AG04450 (cell line): ENCODE results near the gene ANKRD6. TPM values are rescaled to one million over a fixed set of nuclear protein-coding genes. Genes with fewer than 3 reads are reported as not detected.

Source experiments
- CTCF ChIA-PET: fragments of 300-600, 350-600 bp; formaldehyde crosslinking; extraction: SDS; loops from one replicate; lab custom pipeline; 2022; ENCODE audit warnings: antibody characterized with exemption, inconsistent platforms; lab: Charles Lee
- POLR2A ChIA-PET: fragments of 350-600 bp; formaldehyde crosslinking; extraction: SDS; loops from one replicate; lab custom pipeline; 2021; ENCODE audit warnings: antibody characterized with exemption, inconsistent platforms; lab: Yijun Ruan, JAX
- DNase-seq: peaks from one replicate; pipeline ENCODE4 v3.0.0-alpha.2; 2011; ENCODE audit warnings: low read depth, low spot score
- H3K27ac ChIP-seq: one replicate; pipeline ENCODE4 v1.5.1; 2012; ENCODE audit warnings: low read depth, low read length, control low read depth
- H3K27me3 ChIP-seq: one replicate; pipeline ENCODE4 v1.6.0; 2012; ENCODE audit warnings: low read length; ENCODE audit not compliant: control insufficient read depth, insufficient read depth
- H3K4me3 ChIP-seq: 2 replicates; pipeline ENCODE4 v1.5.1; 2011; ENCODE audit warnings: mild to moderate bottlenecking, low read depth, low read length, control low read depth
- H3K9me3 ChIP-seq: 2 replicates; pipeline ENCODE4 v1.5.1; 2012; ENCODE audit warnings: low read length; ENCODE audit not compliant: control insufficient read depth, insufficient read depth
- polyA plus RNA-seq: library from polyadenylated mRNA; depleted of rRNA; stranded (reverse); fragments of >200 nt; gene quantifications from 2 replicates; pipeline ENCODE4 v1.2.3, GENCODE V29; 2011
- TF ChIP-seq, protein P1 (sequence below): IDR thresholded peaks from 2 replicates; pipeline ENCODE4 v1.5.1; 2011; ENCODE audit warnings: low read depth, low read length, control low read depth, inconsistent platforms

The ANKRD6 gene
- polyA plus RNA-seq, 1 experiment: 0.10 TPM

DNA sequence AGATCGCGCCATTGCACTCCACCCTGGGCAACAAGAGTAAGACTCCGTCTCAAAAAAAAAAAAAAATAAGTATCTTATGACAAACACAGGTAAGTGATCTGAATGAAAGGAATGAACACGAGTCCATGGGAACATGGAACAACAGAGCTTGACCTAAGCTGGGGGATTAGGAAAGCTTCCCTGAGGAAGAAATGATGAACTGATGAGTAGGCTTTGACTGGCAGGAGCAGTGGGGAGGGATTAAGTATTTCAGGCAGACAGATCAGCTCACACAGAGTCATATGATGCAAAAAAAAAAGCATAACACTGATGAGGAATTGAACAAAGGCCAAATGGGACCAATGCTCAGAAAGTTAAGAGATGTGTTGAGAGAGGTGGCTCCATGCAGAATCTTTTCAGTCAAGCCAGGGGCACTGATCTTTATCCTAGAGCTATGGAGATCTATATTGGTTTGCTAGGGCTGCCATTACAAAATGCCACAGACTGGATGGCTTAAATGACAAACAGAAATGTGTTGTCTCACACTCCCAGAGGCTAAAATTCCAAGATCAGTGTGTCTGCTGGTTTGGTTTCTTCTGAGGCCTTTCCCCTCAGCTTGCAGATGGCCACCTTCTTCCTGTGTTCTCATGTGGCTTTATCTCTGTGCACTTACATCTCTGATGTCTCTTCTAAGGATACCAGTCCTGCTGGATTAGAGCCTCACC, 85.6 kb downstream of the ANKRD6 start:
- Histone ChIP-seq H3K9me3 (no peaks in the 10 kb centered on the region), H3K4me3 (no peak overlapping the region), H3K27ac (no peak overlapping the region), H3K27me3 (no peaks in the 10 kb centered on the region)
- POLR2A ChIA-PET: no interaction called here
- TF ChIP-seq, protein P1, sequence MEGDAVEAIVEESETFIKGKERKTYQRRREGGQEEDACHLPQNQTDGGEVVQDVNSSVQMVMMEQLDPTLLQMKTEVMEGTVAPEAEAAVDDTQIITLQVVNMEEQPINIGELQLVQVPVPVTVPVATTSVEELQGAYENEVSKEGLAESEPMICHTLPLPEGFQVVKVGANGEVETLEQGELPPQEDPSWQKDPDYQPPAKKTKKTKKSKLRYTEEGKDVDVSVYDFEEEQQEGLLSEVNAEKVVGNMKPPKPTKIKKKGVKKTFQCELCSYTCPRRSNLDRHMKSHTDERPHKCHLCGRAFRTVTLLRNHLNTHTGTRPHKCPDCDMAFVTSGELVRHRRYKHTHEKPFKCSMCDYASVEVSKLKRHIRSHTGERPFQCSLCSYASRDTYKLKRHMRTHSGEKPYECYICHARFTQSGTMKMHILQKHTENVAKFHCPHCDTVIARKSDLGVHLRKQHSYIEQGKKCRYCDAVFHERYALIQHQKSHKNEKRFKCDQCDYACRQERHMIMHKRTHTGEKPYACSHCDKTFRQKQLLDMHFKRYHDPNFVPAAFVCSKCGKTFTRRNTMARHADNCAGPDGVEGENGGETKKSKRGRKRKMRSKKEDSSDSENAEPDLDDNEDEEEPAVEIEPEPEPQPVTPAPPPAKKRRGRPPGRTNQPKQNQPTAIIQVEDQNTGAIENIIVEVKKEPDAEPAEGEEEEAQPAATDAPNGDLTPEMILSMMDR: no peak
- CTCF ChIA-PET: no interaction called here
- no peak for DNase-seq

GRCh38 chr6:89520736-89521135, 87.8 kb downstream of the ANKRD6 start:
- Histone ChIP-seq H3K4me3 (no peak overlapping the region), H3K27me3 (no peaks in the 10 kb centered on the region), H3K9me3 (no peaks in the 10 kb centered on the region), H3K27ac (no peak overlapping the region)
- POLR2A ChIA-PET: no interaction called here
- TF ChIP-seq, protein P1: no peak
- no peak for DNase-seq
- CTCF ChIA-PET: interaction anchor here (0.7 to 1.3 kb wide), 2 partner anchors 13 to 149 kb away, joined by 3 to 4 read pairs; no protein-coding TSS in a partner anchor

- DNase-seq: no peak
- TF ChIP-seq, protein P1: no peak
- Histone ChIP-seq H3K27me3 (no peaks in the 10 kb centered on the region), H3K9me3 (no peaks in the 10 kb centered on the region), H3K4me3 (no peak overlapping the region), H3K27ac (no peak overlapping the region)
- ChIA-PET CTCF (no interaction called here), POLR2A (no interaction called here)
Observed at GRCh38 chr6:89522778-89523177, 89.8 kb downstream of the ANKRD6 start.

DNA sequence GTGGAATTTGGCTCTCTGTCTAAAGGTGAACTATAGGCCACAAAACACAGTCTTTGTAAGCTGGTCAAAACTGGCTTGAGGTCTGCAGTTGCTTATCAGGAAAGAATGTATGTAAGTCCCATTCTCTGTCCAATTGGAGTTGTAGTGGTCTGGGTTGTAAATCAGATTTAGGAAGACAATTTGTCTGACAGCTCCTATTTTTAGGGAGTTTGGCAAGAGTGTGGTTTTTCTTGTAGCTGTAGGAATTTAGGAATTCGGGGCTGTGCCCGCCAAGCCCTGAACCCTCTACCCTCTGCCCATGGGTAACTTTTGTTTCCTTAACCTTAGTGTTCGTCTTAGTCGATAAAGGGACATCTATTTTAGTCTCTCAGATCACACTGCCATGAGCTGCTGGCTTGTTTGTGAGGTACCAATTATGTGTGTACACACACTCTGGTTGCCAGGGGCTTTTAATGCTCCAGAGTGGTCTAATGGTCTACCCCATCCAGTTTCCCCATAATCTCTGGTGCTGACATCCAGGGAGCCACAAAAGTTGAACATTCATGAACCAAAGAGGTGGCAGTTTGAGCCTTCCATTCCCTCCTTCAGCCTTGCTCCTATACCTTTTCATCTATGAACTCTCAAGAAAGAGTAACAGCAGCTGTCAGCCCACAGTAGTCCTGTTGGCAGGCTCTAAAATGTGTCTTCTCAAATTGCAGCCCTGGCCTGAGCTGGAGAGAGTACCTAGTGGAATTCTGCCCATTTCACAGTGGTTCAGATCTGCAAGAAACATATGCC, 93.0 kb downstream of the ANKRD6 start:
- ChIA-PET CTCF (no interaction called here), POLR2A (no interaction called here)
- H3K27me3 ChIP-seq: no peaks in the 10 kb centered on the region
- no peaks in the 10 kb centered on the region for H3K9me3 ChIP-seq
- TF ChIP-seq, protein P1: no peak
- DNase-seq: no peak
- no peak overlapping the region for H3K4me3 ChIP-seq
- no peak overlapping the region for H3K27ac ChIP-seq

DNA sequence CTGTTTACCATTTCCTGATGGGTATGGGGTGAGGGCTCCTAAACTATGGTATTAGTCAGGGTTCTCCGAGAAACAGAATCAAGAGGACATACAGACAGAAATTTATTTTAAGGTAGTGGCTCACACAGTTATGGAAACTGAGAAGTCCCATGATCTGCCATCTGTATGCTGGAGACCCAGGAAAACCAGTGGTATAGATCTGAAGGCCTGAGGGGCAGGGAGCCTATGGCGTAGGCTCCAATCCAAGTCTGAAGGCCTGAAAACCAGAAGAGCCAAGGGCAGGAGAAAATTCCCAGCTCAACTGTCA, 93.6 kb downstream of the ANKRD6 start:
- no peak for DNase-seq
- POLR2A ChIA-PET: no interaction called here
- H3K27ac ChIP-seq: no peak overlapping the region
- no peak overlapping the region for H3K4me3 ChIP-seq
- CTCF ChIA-PET: no interaction called here
- no peaks in the 10 kb centered on the region for H3K27me3 ChIP-seq
- TF ChIP-seq, protein P1: no peak
- H3K9me3 ChIP-seq: no peaks in the 10 kb centered on the region
